Activated T-cell treated with anti-CD3 and anti-CD28 coated beads, Interleukin-2, amount 50 U/mL, for 4 hours (primary cell): Measurements from ENCODE around the gene TRAF3. TPM values are rescaled to one million over a fixed set of nuclear protein-coding genes. Genes with fewer than 3 reads are reported as not detected.

Experiments
- ATAC-seq, 2 donors: fragments of 200-7000 bp; cut with Tn5 transposase; one replicate each; pipeline ENCODE4 v1.10.0; 2021
- DNase-seq: peaks from one replicate; pipeline ENCODE4 v3.0.0-alpha.2; 2020
- H3K27me3 Mint-ChIP-seq: one replicate; pipeline ENCODE4 v1.8.0; 2021; ENCODE audit warnings: low read depth, mixed read lengths
- H3K36me3 Mint-ChIP-seq: one replicate; pipeline ENCODE4 v1.8.0; 2022; ENCODE audit warnings: mixed read lengths; ENCODE audit not compliant: insufficient read depth
- H3K4me1 Mint-ChIP-seq: one replicate; pipeline ENCODE4 v1.8.0; 2021; ENCODE audit warnings: low read depth, mixed read lengths
- H3K4me3 Mint-ChIP-seq: one replicate; pipeline ENCODE4 v1.8.0; 2021; ENCODE audit warnings: mild to moderate bottlenecking, moderate library complexity, mixed read lengths
- H3K9me3 Mint-ChIP-seq: one replicate; pipeline ENCODE4 v1.8.0; 2021; ENCODE audit warnings: mixed read lengths
- total RNA-seq, 3 donors: library from RNA; stranded (reverse); gene quantifications; one replicate each; pipeline ENCODE4 v1.2.1, GENCODE V29; 2021

Gene TRAF3
- total RNA-seq, 3 donors from 2014 or later: 76.0 to 91.0 (median 78.1) TPM

DNA sequence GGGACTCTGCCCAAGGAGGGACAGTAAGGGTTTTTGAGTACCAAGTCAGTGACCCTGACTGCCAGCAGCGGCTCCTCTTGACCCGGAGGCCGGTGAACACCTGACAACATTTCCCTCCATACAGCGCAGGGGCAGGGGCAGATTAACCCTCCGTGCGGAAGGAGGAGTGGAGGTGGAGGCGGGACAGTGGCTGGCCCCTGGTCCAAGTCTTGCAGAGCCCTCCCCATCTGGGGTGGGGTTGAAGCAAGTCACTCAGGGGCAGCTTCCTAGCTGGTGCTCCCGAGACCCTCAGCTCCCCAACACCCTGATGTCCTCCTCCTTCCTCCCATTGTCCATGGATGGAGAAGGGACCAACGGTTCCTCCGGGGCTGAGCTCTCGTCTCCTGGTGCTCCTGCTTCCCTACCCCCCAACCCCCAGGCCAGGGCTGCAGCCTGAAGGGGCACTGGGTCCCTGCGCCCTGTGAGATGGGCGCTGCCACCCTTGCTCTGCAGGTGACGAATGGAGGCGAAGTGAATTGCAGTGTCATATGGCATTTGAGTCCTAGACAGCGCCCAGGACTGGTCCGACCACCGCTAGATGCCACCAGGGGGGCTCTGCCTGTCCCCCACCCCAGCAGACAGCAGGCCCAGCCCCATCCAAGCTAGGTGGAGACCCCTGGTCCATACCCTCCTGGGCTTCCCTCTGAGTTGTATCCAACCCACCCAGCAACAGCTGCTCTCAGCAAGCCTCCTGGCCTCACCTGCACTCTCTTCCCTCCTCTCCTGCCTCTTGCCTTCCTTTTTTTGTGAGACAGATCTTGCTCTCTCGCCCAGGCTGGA lies 138.3 kb downstream of the TRAF3 start:
- DNase-seq (no peak), ATAC-seq (no peak)
- H3K4me3 Mint-ChIP-seq: no peak overlapping the region
- no peaks in the 10 kb centered on the region for H3K9me3 Mint-ChIP-seq
- peaks cover 5% of the 10 kb centered on the region for H3K36me3 Mint-ChIP-seq
- no peaks in the 10 kb centered on the region for H3K27me3 Mint-ChIP-seq
- no peaks in the 10 kb centered on the region for H3K4me1 Mint-ChIP-seq

DNA sequence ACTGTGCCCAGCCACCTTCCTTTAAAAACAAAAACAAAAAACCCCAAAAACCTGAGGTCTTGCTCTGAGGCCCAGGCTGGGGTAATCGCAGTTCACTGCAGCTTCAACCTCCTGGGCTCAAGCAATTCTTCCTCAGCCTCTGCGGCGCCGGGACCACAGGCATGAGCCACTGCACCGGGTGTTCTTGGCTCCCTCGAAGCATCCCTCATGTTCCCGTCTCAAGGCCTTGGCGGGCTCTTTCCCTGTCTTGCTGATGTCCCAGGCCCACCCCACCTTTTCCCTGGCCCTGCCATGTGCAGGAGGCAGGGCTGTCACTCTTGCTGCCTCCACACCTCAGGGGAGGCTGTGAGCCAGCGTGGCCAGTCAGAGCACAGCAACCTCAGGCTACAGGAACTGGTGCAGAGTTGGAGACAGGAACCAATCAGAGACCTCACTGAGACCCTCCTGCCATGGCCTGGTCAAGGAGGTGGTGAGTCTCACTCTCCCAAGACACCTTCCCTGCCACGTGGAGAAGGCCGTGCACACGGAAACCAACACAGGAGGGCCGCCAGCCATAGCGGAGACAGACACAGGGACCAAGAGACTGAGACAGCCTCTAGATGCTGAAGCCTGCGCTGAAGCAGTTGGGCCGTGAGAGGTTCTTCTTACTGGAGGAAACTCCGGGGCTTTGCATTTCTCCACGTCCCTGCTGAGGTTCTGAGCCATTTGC lies 139.3 kb downstream of the TRAF3 start:
- Mint-ChIP-seq H3K9me3 (no peaks in the 10 kb centered on the region), H3K4me1 (no peaks in the 10 kb centered on the region), H3K27me3 (no peaks in the 10 kb centered on the region), H3K36me3 (no peaks in the 10 kb centered on the region), H3K4me3 (no peak overlapping the region)
- ATAC-seq (no peak), DNase-seq (no peak)

DNA sequence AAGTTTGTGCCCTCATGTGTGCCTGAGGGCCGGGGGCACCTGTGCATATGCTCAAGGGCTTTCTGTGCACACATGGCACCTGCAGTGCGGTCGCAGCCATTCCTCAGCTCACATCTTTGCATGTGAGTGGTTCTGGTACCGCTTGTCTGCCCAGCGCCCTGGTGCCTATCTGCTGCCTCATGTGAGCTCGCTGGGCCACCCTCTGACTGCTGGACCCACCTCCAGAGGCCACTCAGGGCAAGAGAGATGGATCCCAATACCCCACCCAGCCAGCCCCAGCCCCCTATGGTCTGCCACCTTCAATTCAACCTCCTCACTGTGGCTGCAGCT lies 139.8 kb downstream of the TRAF3 start:
- Mint-ChIP-seq H3K36me3 (no peaks in the 10 kb centered on the region), H3K4me1 (no peaks in the 10 kb centered on the region), H3K4me3 (no peak overlapping the region), H3K27me3 (no peaks in the 10 kb centered on the region), H3K9me3 (no peaks in the 10 kb centered on the region)
- peak in 1 of 2 donors; percentile 14 for ATAC-seq
- no peak for DNase-seq

DNA sequence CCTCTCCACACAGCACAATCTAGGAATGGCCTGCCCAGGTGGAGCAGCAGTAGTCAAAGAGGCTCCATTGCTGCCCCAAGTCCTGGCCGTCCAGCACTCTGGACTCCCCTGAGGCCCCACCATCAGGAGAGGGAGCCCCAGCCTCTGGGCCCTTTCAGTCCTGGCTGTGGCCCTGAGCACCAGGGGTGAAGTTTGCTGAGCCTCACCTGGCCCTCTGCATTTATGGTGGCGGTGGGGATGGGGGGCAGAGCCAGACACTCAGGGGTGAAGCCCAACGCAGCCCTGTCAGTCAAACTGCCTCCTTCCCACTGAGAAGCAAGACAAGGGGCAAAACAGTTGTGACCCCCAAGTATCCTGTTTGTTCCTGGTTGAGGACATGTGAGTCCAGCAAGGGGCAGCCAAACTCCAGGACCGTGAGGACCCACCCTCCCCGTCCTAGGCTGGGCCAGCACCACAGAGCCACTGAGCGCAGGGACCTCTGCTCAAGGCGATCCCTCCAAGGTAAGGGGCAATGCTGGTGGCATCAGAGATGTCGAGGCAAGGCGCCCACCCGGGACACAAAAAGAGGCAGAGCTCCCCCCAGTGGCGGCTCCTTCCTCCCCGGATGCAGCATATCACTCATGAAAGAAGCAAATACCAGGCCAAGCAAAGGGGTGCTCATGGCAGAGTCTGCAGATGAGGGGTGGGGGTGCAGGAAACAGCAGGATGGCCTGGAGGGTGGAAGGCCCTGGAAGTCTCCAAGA lies 140.4 kb downstream of the TRAF3 start:
- Mint-ChIP-seq H3K27me3 (no peaks in the 10 kb centered on the region), H3K9me3 (no peaks in the 10 kb centered on the region), H3K36me3 (no peaks in the 10 kb centered on the region), H3K4me1 (no peaks in the 10 kb centered on the region), H3K4me3 (no peak overlapping the region)
- ATAC-seq: peak; percentile 26 to 43
- DNase-seq: peak; percentile 58

DNA sequence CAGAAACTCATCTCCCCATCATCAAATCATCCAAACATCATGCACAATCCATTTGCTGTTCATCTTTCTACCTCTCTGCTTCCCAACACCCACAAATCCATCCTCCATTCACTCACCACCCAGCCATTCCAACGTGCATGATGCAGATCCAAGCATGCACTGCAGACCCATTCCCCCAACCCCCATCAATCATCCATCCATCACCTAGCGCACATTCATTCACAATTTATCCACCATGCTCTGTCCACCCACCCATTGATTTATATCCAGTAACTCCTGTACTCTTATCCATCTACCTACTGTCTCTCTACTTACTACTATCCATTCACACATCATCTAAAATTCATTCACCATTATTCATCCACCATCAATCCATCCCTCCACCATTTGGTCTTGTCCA lies 141.2 kb downstream of the TRAF3 start:
- Mint-ChIP-seq H3K9me3 (no peaks in the 10 kb centered on the region), H3K4me3 (no peak overlapping the region), H3K27me3 (no peaks in the 10 kb centered on the region), H3K4me1 (peaks cover 2% of the 10 kb centered on the region), H3K36me3 (no peaks in the 10 kb centered on the region)
- ATAC-seq (no peak), DNase-seq (no peak)

DNA sequence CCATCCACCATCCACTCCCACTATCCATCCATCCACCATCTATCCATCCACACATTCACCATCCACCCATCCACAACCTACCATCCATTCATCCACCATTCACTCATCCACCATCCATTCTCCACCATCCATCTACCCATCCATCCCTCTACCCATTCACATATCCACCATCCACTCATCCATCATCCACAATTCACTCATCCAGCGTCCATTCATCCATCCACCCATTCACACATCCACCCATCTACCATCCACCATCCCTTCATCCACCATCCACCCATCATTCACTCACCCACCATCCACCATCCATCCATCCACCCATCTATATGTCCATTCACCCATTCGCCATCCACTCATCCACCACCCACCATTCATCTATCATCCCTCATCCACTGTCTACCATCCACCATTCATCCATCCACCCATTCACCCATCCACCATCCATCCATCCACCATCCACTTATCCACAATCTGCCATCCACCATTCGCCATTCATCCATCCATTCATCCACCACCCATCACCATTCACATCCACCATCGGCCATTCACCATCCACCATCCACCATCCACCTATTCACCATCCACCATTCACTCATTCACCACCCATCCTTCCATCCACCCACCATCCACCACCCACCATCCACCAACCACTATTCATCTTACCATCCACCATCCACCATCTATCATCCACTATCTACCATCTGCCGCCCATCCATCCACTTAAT lies 143.2 kb downstream of the TRAF3 start:
- H3K4me1 Mint-ChIP-seq: peaks cover 7% of the 10 kb centered on the region
- H3K27me3 Mint-ChIP-seq: peaks cover 7% of the 10 kb centered on the region
- no peaks in the 10 kb centered on the region for H3K36me3 Mint-ChIP-seq
- ATAC-seq (no peak), DNase-seq (no peak)
- H3K4me3 Mint-ChIP-seq: no peak overlapping the region
- H3K9me3 Mint-ChIP-seq: no peaks in the 10 kb centered on the region

DNA sequence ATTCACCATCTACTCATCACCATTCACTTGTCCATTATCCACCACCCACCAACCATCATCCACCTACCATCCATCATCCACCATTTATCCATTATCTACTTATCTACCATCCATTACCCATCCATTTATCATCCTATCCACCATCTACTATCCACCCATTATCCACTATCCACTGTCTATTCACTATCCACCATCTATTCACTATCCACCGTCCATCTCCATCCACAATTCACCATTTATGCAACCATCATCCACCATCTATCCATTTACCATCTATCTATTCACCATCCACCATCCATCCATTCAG lies 143.7 kb downstream of the TRAF3 start:
- ATAC-seq (no peak), DNase-seq (no peak)
- Mint-ChIP-seq H3K9me3 (no peaks in the 10 kb centered on the region), H3K27me3 (peaks cover 10% of the 10 kb centered on the region), H3K4me3 (no peak overlapping the region), H3K4me1 (peaks cover 10% of the 10 kb centered on the region), H3K36me3 (no peaks in the 10 kb centered on the region)

DNA sequence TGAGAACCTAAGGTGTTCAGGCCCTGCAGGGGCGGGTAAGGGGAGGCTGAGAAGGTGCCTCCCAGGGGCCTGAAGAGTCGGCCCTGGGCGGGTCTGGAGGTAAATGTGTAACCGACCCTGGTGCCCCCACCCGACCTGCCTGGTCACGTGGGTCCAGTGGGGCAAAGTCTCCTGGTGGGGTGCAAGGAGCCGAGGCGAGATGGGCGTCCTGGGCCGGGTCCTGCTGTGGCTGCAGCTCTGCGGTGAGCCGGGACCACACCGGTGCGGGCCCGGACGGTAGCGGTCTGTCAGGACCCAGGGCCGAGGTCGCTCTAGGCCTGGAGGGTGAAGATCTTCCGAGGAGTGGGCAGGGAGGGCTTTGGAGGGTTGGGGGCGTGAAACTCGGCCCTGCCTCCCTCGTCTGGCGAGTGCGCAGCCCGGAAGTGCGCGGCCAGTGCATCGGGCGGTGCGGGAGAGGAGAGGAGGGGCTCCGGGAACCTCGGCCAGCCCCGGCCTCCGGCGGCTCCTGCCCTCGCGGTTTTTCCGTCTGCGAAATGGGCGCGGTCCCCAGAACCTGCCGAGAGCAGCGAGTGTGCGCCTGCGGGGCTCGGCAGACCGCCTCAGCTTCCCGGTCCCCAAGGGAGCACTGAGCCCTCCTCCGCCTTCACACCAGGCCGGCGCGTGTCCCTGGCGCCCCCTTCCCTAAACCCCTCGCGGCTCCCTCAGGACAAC lies 145.4 kb downstream of the TRAF3 start, which contains the start of gene AMN:
Gene AMN, plus strand, starts transcription at position 174 of the 711 bp plus-strand sequence. Its CDS starts 26 bp downstream, at position 200.
- Mint-ChIP-seq H3K27me3 (peaks cover 14% of the 10 kb centered on the region), H3K36me3 (no peaks in the 10 kb centered on the region), H3K4me3 (peak within 1 kb of the TSS; percentile 66), H3K4me1 (peaks cover 11% of the 10 kb centered on the region), H3K9me3 (no peaks in the 10 kb centered on the region)
- DNase-seq (no peak), ATAC-seq (peak; percentile 21 to 24)

DNA sequence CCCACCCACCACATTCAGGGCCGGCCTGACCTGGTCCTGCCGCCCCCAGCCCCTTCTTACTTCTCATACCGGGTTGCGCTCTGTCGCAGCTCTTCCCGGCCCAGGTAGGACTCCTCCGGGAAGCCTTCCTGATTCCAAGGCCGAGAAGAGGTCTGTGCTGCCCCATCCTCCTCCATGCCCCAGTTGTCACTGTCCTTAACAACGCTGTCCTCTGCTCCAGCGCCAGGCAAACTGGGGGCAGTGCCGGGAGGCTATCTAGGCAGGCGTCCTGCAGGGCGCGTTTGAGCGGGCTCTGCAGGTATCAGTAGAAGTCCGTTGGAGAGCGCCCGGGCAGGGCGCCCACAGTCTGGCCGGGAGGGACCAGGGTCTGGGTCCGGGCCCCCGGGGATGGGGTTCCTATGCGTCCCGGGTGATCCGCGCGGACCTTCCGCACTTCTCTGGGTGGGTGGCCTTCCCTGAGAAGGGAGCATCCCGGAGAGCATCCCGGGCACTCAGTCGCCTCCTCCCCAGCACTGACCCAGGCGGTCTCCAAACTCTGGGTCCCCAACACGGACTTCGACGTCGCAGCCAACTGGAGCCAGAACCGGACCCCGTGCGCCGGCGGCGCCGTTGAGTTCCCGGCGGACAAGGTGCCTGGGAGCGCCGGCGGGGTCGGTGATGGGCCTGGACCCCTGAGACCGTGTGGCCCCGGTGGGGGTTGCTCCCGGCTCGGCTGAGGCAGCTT lies 146.1 kb downstream of the TRAF3 start:
- H3K27me3 Mint-ChIP-seq: peaks cover 14% of the 10 kb centered on the region
- H3K36me3 Mint-ChIP-seq: no peaks in the 10 kb centered on the region
- ATAC-seq: no peak
- H3K4me1 Mint-ChIP-seq: peaks cover 12% of the 10 kb centered on the region
- H3K9me3 Mint-ChIP-seq: no peaks in the 10 kb centered on the region
- H3K4me3 Mint-ChIP-seq: peak overlapping the region; percentile 66
- no peak for DNase-seq

DNA sequence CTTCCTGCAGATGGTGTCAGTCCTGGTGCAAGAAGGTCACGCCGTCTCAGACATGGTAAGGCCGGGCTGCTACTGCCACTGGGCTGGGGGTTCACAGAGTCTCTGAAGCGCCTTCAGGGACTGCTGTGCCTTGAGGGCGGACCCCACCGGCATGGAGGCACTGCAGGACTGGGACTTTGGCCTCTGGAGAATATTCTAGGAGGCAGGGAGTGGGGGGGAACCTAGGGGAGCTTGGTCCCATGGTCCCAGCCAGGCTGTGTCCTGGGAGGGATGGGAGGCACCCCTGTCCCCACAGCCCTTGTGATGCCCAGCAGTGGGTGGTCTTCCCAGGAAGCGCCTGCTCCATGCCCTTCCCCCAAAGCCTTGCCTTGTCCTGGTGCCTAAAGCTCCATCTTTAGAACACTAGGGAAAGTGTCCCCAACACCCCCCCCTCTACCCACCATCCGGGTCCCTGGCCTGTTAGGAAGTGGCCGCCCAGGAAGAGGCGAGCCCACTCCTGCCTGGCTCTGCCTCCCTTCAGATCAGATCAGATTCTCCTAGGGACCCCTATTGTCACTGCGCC lies 146.8 kb downstream of the TRAF3 start:
- ATAC-seq (no peak), DNase-seq (no peak)
- Mint-ChIP-seq H3K36me3 (no peaks in the 10 kb centered on the region), H3K4me1 (peaks cover 12% of the 10 kb centered on the region), H3K9me3 (no peaks in the 10 kb centered on the region), H3K4me3 (no peak overlapping the region), H3K27me3 (peaks cover 14% of the 10 kb centered on the region)

DNA sequence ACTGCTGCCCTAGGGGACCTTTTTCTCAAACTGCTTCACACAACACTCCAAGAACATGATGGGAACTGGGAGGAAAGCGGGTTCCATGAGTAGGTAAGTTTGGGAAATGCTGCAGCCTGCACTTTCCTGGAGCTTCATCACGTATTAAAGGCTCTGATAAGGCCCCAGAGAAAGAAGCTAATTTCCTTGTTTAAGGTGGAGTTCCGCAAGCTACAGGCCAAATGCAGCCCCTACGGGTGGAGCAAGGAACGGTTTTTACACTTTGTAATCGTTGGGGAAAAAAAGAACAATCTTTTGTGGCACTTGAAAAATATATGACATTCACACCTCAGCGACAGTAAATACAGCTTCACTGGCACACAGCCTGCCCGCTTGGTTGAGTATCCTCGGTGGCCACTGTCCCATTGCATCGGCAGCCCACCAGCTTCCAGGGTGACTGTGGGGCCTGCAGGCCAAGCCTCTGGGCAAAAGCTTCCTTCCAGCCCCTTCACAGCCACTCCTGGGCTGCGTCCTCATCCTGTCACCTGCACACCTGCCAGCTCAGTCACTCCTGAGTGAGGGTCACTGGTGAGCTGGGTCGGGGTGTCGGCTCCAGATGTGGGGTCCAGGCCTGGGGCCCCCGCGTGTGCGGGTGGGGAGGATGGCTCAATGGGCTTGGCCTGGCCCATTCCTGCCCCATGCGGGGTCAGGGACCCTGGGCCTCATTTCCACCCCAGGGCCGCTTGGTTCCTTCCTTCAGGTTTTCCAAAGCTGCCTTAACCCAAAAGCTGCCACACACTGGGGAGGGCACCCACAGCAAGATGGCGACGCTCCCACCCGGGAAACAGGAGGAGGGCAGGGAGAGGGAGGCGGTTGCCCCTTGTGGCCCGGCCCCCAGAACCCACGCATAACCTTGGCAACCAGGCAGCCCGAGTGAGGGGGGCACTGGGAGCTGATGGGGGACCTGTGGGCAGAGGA lies 147.7 kb downstream of the TRAF3 start:
- peaks cover 12% of the 10 kb centered on the region for H3K4me1 Mint-ChIP-seq
- ATAC-seq (no peak), DNase-seq (no peak)
- H3K9me3 Mint-ChIP-seq: no peaks in the 10 kb centered on the region
- H3K36me3 Mint-ChIP-seq: no peaks in the 10 kb centered on the region
- peaks cover 14% of the 10 kb centered on the region for H3K27me3 Mint-ChIP-seq
- no peak overlapping the region for H3K4me3 Mint-ChIP-seq

DNA sequence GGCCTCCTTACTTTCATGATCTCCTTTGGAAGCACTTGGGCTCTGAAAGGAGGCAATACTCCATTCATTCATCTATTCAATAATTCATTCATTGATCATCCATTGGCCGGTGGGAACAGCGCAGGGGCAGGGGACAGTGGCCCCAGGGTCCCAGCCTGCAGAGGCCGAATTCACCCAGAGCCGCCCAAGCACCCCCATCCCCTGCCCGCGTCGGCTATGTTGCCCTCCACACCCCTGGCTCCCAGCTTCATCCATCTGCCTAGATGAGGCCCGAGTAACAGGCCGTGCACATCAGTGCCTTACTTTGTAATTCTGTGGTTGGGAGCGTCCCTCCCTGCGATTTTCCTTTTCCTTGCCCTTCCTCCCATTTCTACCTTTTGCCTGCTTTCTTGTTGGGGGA lies 148.4 kb downstream of the TRAF3 start:
- no peak for DNase-seq
- H3K36me3 Mint-ChIP-seq: no peaks in the 10 kb centered on the region
- peaks cover 12% of the 10 kb centered on the region for H3K4me1 Mint-ChIP-seq
- no peak for ATAC-seq
- H3K27me3 Mint-ChIP-seq: peaks cover 14% of the 10 kb centered on the region
- H3K9me3 Mint-ChIP-seq: no peaks in the 10 kb centered on the region
- H3K4me3 Mint-ChIP-seq: no peak overlapping the region
